ENCODE measurements around the gene CCR8.

- TF ChIP-seq, protein P1, sequence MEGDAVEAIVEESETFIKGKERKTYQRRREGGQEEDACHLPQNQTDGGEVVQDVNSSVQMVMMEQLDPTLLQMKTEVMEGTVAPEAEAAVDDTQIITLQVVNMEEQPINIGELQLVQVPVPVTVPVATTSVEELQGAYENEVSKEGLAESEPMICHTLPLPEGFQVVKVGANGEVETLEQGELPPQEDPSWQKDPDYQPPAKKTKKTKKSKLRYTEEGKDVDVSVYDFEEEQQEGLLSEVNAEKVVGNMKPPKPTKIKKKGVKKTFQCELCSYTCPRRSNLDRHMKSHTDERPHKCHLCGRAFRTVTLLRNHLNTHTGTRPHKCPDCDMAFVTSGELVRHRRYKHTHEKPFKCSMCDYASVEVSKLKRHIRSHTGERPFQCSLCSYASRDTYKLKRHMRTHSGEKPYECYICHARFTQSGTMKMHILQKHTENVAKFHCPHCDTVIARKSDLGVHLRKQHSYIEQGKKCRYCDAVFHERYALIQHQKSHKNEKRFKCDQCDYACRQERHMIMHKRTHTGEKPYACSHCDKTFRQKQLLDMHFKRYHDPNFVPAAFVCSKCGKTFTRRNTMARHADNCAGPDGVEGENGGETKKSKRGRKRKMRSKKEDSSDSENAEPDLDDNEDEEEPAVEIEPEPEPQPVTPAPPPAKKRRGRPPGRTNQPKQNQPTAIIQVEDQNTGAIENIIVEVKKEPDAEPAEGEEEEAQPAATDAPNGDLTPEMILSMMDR (IDR thresholded peaks at IDR 0.05), result no peak
- no peak for TF ChIP-seq POLR2A (IDR thresholded peaks at IDR 0.05)
Measured at GRCh38 chr3:39296197-39297077, 33.1 kb upstream of the CCR8 start.

Data from esophagus squamous epithelium (tissue), 4 donors.